A204.1 (cell line): Measurements from ENCODE around the gene JAML.

ENCODE experiments used
- FAIRE-seq: peaks from 2 replicates; lab custom pipeline; 2012; peaks lifted over from hg19 to GRCh38; lab: Jason Lieb, UNC

Gene JAML

GRCh38 chr11:118167253-118167652 is 57.6 kb downstream of the JAML start:
- no peak for FAIRE-seq

- no peak for FAIRE-seq
Measured at GRCh38 chr11:118166641-118167040, 58.2 kb downstream of the JAML start.

DNA sequence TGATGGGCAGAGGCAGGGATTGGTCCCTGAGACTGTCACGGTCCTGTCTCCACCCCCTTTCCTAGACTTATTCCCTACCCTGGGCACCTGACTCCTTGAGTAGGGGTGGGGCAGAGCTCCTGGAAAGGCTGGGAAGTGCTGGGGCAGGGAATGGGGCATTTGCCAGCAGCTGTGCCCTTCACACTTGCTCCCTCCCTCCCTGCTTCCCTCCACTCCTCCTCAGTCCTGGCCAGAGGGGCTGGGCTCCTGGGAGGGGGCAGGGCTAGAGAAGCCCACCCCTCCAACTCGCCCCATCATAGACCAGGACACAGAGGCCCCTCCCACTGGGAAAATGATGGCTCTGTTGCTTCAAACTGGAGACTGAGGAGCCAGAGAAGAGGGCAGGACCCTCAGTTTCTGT is 59.9 kb downstream of the JAML start:
- no peak for FAIRE-seq

GRCh38 chr11:118163494-118163893 is 61.3 kb downstream of the JAML start:
- FAIRE-seq = no peak

GRCh38 chr11:118162846-118163245 is 62.0 kb downstream of the JAML start:
- FAIRE-seq = no peak

DNA sequence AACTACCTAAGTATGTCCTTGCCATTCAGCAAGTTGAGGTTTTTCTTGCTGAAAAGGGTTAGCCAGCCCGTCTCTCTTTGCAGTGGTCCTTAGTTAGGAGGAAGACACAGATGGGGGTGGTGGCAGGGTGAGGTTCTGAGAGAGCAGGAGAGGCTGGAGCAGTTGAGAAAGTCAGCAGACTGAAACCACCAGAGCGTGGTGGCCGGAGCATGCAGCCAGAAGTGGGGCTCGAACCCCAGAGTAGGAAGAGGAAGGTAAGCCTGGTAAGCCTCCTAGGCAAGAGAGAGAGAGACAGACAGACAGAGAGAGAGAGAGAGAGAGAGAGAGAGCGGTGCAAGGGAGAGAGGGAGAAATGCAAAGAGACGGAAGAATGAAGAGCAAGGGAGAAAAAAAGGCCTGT is 63.0 kb downstream of the JAML start:
- no peak for FAIRE-seq

GRCh38 chr11:118157186-118157895 is 67.5 kb downstream of the JAML start:
- no peak for FAIRE-seq

DNA sequence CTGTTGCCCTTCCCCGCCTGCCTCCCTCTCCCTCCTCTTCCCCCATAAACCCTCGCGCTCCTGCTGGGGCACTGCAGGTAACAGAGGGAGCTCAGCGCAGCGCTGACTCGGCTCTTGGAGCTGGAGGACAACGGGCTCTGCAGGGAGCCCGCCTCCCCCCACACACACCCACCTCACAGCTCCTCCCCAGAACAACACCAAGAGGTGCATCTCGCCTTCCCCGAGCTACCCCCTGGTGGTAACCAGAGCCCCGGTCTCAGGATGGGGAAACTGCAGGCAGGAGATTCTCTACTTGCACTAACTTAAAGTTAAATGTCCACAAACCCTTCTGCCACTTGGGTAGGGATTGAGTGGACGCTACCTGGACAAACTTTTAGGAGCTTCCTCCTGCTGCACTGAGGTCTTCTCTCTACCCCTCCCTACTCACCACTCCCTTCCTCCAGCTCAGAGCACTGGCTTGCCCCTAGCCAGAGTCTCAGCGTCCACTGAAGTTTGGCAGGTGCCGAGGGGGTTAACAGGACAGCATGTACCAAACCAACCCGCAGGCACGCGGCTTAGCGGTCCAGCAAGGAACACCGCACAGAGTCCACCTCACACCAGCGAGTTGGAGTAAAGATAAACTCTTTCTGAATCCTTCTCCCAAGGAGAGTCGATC is 68.2 kb downstream of the JAML start:
- FAIRE-seq = no peak

DNA sequence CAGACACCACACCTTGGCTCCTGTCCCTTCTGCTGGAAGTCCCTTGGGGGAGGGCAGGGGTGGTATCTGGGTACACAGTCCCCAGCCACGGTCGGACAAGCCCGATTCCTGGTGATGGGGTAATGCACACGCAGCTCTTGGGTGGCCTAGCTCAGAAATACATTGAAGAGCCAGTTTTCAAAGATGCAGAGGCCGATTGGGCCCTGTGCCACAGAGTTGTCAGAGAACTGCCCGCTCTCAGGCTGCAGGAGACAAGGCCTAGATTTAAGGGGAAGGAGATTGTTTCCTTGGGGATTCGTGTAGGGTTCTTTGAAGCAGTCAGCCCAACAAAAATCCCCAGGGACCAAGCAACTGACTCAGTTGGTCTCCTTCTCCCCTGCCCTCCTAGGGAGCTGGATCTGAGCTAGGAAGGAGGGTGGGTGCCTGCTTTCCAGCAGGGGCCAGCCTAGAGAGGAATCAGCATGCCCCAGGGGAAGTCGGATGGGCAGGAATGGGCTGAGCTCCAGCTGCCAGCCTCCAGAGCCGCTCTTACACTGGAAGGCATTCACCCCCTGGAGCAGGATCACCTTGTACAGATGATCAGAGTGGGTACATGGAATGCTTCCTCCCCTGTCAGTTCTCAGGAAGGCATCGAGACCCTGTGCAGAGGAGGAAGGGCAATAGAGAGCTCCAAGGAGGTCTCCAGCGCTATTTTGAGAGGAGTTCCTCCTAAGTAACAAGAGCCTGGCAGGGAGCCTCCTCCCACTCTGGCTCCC is 68.9 kb downstream of the JAML start:
- FAIRE-seq = no peak

DNA sequence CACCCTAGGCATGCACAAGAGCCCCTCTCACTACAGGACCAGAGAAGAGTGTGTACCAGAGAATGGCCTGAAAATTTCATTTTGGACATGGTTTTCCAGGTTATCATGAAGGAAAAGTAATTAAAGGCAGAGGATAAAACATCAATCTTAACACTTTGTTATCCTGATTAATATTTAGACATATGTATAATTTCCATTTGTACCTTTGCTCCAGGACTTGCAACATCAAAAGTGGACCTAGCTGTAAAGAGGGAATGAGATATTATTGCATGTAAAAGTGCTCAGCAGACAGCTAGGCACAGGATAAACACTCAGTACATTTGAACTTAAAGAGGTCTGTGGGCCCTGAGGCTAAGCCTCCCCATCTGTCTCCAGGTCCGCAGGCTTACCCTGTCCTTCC is 70.2 kb downstream of the JAML start:
- no peak for FAIRE-seq

DNA sequence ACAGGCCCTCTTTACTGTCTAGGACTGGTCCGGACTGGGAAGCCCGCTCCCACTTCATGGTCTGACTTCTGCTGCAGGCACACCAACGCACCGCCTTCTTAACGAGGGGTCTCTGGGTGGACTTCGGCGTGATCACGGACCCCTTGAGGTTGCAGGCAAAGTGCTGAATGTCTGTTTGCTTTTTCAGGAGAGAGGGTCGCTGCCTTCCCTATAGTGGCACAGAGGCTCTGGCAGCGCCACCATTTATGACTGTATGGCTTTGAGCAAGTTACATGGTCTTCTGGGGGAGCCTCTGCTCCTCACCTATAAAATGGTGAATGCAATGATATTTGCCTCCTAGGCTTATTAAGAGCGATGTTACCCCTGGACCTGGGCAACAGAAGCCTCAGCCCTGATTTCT is 70.8 kb downstream of the JAML start:
- no peak for FAIRE-seq

DNA sequence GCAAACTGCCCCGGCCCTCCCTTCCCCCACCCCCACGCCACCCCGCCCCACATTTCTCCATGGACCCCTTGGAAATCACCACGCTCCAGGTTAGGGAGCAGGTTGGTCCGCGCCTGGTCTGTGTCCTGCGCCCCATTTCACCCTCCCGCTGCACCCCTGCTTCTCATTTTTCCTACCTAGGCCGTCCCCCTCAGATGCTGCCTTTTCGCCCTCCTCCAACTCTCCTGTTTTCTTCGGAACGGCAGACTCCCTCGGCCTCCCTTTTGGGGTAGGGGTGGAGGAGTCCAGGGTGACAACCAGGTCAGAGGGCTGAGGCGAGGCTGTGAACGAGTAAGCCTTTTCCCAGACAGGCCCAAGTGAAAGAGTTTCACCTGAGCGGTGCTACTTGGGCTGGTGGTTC is 71.3 kb downstream of the JAML start:
- FAIRE-seq = no peak

- no peak for FAIRE-seq
Measured at GRCh38 chr11:118152552-118153471, 72.0 kb downstream of the JAML start, which contains the start of gene SCN4B. TSS of gene SCN4B (minus strand) at chr11:118152823. CDS start at chr11:118152673, 150 bp downstream.

DNA sequence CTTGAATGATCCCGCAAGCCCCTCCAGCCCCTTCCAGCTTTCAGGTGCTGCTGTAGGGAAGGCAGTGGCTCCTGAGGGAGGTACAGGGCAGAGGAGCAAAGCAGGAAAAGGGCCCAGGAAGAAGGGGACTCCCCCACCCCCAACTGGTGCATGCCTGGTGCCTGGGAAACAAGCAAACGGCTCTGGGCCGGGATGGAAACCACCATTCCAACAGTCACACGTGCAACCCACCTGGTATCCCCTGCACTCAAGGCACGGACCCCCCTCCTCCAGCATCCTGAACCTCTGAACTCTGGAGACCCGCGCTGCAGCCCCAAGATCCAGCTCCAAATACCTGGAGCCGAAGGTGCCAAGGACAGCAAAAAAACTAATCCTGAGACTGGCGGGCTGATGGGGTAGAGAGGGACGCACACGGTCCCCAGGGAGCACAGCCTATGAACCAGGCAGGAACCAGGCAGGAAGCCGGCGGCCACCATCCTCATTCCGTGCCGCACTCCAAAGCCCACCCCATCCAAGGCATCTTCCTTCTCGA is 72.7 kb downstream of the JAML start:
- FAIRE-seq = no peak

DNA sequence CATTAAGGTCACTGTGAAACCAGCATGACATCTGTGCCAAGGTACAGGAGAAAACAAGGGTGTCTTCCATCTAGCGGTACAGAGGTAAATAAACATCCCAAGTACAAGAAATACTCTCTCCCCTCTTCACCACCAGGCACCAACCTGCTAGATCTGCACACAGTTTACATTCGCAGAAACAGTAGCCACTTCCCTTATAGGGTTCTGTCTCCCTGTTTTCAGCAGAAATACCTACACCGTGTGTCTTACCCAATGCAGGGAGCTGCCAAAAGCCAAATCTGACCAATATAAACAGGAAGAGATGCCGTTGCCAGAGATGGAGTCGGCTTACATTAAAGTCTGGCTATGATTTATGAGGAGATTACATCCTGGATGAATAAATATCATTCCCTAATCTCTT is 73.4 kb downstream of the JAML start:
- FAIRE-seq = no peak

GRCh38 chr11:118149493-118149892 is 75.3 kb downstream of the JAML start:
- no peak for FAIRE-seq

- FAIRE-seq = no peak
Measured at GRCh38 chr11:118148856-118149255, 76.0 kb downstream of the JAML start.

GRCh38 chr11:118148240-118148639 is 76.6 kb downstream of the JAML start:
- FAIRE-seq = no peak

DNA sequence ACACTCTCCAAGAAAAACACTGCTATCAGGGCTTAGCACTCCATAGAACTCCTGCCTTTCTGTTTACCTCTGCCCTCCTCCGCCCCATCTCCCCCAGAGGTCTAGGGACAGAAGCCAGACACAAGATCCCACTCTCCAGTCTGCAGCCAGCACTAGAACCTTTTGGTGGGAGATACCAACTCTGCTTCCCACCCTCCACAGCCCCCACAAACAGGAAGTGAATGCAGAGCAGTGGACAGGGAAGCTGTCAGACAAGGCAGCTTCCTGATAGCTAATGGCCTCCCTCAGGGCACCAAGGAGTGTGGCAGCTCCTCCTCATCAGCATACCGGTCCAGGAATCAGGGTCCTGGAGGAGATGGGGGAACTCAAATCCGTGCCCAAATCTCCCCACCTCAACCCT is 77.3 kb downstream of the JAML start:
- no peak for FAIRE-seq

- no peak for FAIRE-seq
Measured at GRCh38 chr11:118146554-118146953, 78.3 kb downstream of the JAML start.

- no peak for FAIRE-seq
Measured at GRCh38 chr11:118145285-118146227, 79.3 kb downstream of the JAML start.
